HG03108 (cell line): Measurements from ENCODE around the gene USO1.
"Not testable (repeated sequence)": the region's sequence is repeated elsewhere in the genome, so short reads cannot be mapped to it uniquely, and the experiment has no call there.

Source experiments
- ATAC-seq: cut with Tn5 transposase; IDR thresholded peaks from one replicate; pipeline ENCODE4 v1.9.1; 2021; ENCODE audit warnings: moderate library complexity; ENCODE audit not compliant: unreplicated experiment

USO1 gene

DNA sequence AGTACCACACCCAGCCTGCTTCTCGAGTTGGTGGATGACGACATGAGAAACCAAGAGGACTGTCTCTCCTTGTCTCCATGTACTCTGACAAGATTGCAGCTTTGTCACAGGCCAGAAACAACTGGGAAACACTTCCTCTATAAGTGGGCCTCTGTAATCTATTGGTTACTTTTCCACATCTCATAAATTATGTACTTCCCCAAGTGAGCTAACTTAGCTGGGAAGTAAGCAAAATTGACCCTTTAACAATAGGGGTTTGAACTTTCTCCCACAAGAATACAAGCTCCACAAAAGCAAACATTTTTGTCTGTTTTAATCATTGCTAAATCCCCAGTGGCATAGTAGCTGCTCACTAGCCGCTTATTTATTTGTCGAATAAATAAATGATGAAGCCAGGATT is 14.1 kb upstream of the USO1 start:
- ATAC-seq: no peak

- no peak for ATAC-seq
These were observed 10.4 kb upstream of the USO1 start for GRCh38 chr4:75714011-75714410.

DNA sequence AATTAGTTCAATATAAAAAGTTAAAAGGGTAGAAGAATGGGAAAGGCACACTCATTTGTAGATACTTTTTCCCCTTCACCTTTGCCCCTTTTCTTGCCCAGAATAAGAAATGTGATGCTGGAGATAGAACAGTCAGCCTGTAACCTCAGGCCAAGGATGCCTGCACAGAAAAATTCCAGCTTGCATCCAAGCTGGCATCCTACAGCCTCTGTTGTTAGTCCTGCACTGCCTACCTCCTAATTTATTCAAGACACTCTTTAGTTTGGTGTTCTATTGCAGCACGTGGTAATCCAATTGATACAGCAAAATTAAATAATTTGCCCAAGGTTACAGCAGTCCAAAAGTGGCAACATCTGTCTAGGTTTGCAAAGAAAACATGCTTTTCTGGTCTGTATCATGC is 9.7 kb upstream of the USO1 start:
- no peak for ATAC-seq

- ATAC-seq: no peak
These were observed 9.1 kb upstream of the USO1 start for GRCh38 chr4:75715105-75715799.

DNA sequence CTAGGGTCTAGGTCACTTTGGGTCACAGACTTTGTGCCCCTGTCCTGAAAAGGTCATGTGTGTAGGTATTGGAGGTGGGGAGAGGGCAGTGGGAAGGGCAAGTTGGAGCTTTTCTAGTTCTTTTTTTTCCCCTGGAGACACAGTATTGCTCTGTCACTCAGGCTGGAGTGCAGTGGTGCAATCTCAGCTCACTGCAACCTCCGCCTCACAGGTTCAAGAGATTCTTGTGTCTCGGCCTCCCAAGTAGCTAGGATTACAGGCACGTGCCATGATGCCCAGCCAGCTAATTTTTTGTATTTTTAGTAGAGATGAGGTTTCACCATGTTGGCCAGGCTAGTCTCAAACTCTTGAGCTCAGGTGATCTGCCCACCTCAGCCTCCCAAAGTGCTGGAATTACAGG is 8.3 kb upstream of the USO1 start:
- not testable (repeated sequence) for ATAC-seq

GRCh38 chr4:75717408-75717807 is 7.0 kb upstream of the USO1 start:
- ATAC-seq: no peak

DNA sequence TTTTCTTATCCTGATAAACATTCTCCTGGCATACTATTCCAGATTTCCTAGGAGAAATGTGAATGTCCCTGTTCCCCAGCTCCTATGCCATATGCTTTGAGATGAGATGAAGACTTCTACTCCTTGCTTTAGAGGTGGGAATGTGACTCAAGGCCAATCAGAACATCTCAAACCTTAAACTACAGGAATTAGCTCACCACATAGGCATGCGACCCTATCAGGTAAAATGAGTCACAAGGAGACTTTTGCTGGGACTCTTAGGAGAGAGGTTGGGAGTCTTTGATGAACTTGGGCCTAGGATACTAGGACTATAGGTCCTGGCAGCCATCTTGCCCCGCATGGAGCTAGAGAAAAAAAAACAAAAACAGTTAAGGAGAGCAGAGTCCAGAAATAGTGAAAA is 5.8 kb upstream of the USO1 start:
- no peak for ATAC-seq

- ATAC-seq: no peak
These were observed 2.0 kb upstream of the USO1 start for GRCh38 chr4:75722417-75722816.

- no peak for ATAC-seq
These were observed 963 bp upstream of the USO1 start for GRCh38 chr4:75723163-75724065.

DNA sequence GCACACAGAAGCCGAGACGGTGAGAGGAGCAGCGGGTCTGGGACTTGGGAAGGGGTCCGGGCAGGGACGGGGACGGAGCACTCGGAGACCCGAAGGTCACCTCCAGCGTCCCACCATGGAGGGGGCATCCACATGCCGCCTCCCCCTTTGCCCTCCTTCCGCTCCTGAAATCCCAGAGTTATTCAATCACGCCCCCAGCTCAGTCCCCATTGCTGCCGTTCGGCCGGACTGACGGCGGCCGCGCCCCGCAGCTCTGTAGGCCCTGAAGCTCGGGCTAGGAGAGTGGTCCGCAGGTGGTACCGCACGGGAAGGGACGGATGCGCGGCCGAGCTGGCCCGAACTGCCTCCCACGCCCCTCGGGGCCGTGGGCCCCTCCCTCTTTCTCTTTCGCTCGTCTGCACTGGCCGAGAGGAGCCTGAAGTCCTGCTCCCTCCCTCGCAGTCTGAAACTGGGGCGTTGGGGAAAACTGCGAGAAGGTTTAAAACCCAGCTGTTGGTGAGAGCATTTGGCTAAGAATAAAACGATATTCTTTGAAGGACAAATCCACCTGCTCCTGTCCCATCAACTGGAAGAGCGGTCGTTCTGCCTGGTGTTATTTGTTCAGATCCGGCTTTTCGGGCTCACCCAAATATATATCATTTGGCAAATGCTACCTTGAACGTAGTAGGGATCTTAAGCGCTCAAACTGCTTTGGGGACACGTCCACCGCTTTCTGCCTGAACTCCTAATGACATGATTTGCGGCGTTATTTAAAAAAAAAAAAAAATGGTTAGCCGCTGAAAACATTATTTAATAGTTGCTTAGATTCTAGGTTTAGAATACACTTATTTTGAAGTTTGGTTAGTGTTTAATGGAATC is 719 bp downstream of the USO1 start:
- peak; percentile 38 for ATAC-seq

- ATAC-seq: not testable (repeated sequence)
These were observed 1.7 kb downstream of the USO1 start for GRCh38 chr4:75725942-75726538.

- no peak for ATAC-seq
These were observed 2.2 kb downstream of the USO1 start for GRCh38 chr4:75726577-75726976.

- ATAC-seq: no peak
These were observed 2.7 kb downstream of the USO1 start for GRCh38 chr4:75727073-75727472.

DNA sequence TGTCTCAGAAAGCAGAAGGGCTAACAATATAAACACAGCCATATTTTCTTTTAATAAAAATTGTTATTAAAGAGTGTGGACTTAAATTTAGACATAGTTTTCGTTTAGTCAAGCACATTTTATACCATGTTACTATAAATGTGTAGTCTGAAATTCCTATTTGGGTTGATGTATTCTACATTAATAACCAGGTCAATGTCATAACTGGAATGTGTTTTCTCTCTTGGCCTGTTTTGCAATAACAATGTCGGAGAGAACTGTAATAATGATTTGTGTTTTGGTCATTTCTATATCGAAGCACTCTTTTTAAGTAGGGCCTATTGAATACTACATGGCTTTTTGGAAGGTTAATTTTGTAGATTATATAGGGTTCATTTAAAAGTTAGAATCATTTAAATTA is 5.5 kb downstream of the USO1 start:
- ATAC-seq: no peak

- ATAC-seq: no peak
These were observed 9.0 kb downstream of the USO1 start for GRCh38 chr4:75733369-75733768.

DNA sequence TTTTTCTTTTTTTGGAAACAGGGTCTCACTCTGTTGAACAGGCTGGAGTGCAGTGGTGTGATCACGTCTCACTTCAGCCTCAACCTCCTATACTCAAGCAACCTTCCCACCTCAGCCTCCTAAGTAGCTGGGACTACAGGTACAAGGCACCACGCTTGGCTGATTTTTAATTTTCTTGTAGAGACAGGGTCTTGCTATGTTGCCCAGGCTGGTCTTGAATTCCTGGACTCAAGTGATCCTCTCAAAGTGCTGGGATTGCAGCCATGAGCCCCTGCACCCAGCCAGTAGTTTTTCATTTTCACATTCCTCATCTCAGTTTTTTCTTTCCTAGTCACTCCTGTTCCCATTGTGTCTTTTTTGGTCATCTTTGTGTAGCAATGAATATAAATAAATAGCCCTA is 11.1 kb downstream of the USO1 start:
- no peak for ATAC-seq

- ATAC-seq: no peak
These were observed 12.5 kb downstream of the USO1 start for GRCh38 chr4:75736862-75737261.

GRCh38 chr4:75737398-75737797 is 13.0 kb downstream of the USO1 start:
- no peak for ATAC-seq

DNA sequence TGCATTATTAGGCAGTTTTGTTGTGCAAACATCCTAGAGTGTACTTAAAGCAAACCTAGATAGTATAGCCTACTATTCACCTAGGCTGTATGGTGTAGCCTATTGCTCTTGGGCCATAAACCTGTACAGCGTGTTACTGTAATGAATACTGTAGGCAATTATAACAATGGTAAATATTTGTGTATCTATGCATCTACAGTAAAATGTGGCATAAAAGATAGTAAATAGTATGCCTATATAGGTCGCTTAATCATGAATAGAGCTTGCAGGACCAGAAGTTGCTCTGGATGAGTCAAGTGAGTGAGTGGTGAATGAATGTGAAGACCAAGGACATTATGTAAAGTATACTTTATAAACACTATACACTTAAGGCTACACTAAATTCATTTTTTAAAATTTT is 16.6 kb downstream of the USO1 start:
- no peak for ATAC-seq

DNA sequence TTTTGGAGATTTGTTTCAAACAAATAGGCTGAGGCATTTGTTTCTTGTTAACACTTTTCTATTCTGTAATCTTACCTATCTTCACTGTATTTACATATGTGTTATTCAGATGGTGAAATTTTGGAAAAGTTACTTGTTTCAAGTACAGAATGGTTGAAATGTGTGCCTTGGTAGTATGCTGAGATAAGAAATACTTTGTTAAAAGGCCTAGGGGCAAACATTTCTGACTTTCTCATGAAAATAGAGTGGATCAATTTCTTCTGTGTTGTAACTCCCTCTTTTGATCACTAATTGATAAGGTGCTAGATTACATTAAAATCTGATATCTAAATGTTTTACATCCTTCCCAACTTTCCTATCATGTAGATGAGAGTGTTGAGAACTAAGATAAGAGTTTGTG is 18.1 kb downstream of the USO1 start:
- ATAC-seq: no peak

DNA sequence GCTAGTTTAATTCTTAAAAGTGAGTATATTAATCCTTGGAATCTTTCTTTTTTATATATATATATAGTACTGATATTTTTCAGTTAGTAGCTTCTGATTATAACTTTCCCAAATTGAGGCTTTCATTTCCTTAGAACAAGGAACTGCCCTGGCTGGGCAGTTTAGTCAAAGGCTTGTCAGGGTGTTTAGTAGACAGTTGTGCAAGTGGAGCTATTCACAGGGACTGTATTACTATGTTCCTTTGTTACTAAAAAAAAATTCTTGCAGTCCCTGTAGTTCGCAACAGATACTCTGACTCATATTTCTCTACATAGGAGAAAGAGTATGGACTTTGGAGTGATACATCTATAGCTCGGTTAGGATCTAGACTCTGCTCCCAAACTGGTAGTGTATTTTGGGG is 20.8 kb downstream of the USO1 start:
- ATAC-seq: no peak
